Activated T-cell treated with anti-CD3 and anti-CD28 coated beads, Interleukin-2, amount 50 U/mL, for 72 hours (primary cell): ENCODE results near the gene ZNRF4. TPM values are rescaled to one million over a fixed set of nuclear protein-coding genes. Genes with fewer than 3 reads are reported as not detected.

ENCODE experiments used
- total RNA-seq, 2 donors: library from RNA; stranded (reverse); gene quantifications; one replicate each; pipeline ENCODE4 v1.2.3, GENCODE V29; 2022

ZNRF4 gene
- total RNA-seq, 2 donors from 2014 or later, result not detected

Other genes with a start within 250 kb of the ZNRF4 start
- gene PTPRS, start 114.6 kb upstream of the ZNRF4 start, total RNA-seq, result 1 to 10 TPM; 2.0 to 2.7 TPM
- under 1 TPM; 0.91 to 0.93 TPM for gene TINCR, start 112.5 kb downstream of the ZNRF4 start, total RNA-seq
- 100 to 1,000 TPM in 1 of 2 donors, 10 to 100 TPM in 1; 83.2 to 106 TPM for gene SAFB2, start 167.4 kb downstream of the ZNRF4 start, total RNA-seq
- 100 to 1,000 TPM; 108 to 112 TPM for gene SAFB, start 167.7 kb downstream of the ZNRF4 start, total RNA-seq
- 10 to 100 TPM; 33.8 to 34.1 TPM for gene MICOS13, start 225.1 kb downstream of the ZNRF4 start, total RNA-seq
- 1 to 10 TPM; 3.0 to 5.1 TPM for gene HSD11B1L, start 225.6 kb downstream of the ZNRF4 start, total RNA-seq
- gene RPL36, start 234.9 kb downstream of the ZNRF4 start, total RNA-seq, result 1,000 to 10,000 TPM; 1,272 to 1,302 TPM